BE2C (cell line): ENCODE measurements around the gene UQCRH.
"Not testable (repeated sequence)": the region's sequence is repeated elsewhere in the genome, so short reads cannot be mapped to it uniquely, and the experiment has no call there.

Experiments used
- DNase-seq: peaks from one replicate; pipeline ENCODE4 v3.0.0-alpha.2; 2020
- H3K27me3 ChIP-seq: fragments of 250-450 bp; sonication (Bioruptor Pico); 2 replicates; pipeline ENCODE4 v1.5.1; 2020; ENCODE audit warnings: mild to moderate bottlenecking
- H3K36me3 ChIP-seq: fragments of 250-450 bp; sonication (Bioruptor Pico); 2 replicates; pipeline ENCODE4 v1.5.1; 2020; ENCODE audit warnings: mild to moderate bottlenecking
- H3K4me1 ChIP-seq: fragments of 250-450 bp; sonication (Bioruptor Pico); 2 replicates; pipeline ENCODE4 v1.5.1; 2020
- H3K4me3 ChIP-seq: 2 replicates; pipeline ENCODE4 v1.5.1; 2011; ENCODE audit warnings: low read depth, low read length
- H3K9me3 ChIP-seq: fragments of 250-450 bp; sonication (Bioruptor Pico); 2 replicates; pipeline ENCODE4 v1.5.1; 2020
- TF ChIP-seq, protein P1 (sequence below): IDR thresholded peaks from 2 replicates; pipeline ENCODE4 v1.5.1; 2012; ENCODE audit warnings: mild to moderate bottlenecking, low read depth, low read length

UQCRH gene

DNA sequence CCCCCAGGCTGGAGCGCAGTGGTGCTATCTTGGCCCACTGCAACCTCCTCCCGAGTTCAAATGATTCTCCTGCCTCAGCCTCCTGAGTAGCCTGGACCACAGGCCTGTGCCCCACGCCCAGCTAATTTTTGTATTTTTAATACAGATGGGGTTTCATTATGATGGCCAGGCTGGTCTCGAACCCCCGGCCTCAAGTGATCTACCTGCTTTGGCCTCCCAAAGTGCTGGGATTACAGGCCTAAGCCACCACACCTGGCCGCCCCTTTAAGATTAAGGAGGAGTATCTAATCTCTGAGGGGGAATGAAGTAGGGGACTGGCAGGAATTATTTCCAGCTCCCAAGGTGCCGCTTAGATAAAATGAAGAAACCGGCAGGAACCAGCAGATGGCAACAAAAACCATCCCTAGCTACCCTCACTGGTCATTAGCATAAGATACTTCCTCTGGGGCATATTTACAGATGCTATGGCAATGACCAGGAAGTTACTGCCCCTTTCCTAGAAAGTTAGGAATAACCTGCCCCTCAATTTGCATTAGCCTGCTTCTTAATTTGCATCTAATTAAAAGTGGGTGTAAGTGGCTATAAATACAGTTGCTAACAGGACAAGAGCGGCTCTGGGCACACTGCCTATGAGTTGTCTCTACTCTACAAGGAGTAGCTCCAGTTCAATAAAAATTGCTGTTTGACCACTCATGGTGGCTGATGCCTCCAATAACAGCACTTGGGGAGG is 30.0 kb downstream of the UQCRH start:
- Histone ChIP-seq H3K36me3 (no peaks in the 10 kb centered on the region), H3K4me1 (no peaks in the 10 kb centered on the region), H3K27me3 (no peaks in the 10 kb centered on the region), H3K9me3 (no peaks in the 10 kb centered on the region), H3K4me3 (no peak overlapping the region)
- DNase-seq, result no peak
- TF ChIP-seq, protein P1, sequence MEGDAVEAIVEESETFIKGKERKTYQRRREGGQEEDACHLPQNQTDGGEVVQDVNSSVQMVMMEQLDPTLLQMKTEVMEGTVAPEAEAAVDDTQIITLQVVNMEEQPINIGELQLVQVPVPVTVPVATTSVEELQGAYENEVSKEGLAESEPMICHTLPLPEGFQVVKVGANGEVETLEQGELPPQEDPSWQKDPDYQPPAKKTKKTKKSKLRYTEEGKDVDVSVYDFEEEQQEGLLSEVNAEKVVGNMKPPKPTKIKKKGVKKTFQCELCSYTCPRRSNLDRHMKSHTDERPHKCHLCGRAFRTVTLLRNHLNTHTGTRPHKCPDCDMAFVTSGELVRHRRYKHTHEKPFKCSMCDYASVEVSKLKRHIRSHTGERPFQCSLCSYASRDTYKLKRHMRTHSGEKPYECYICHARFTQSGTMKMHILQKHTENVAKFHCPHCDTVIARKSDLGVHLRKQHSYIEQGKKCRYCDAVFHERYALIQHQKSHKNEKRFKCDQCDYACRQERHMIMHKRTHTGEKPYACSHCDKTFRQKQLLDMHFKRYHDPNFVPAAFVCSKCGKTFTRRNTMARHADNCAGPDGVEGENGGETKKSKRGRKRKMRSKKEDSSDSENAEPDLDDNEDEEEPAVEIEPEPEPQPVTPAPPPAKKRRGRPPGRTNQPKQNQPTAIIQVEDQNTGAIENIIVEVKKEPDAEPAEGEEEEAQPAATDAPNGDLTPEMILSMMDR, result peak; percentile 43

DNA sequence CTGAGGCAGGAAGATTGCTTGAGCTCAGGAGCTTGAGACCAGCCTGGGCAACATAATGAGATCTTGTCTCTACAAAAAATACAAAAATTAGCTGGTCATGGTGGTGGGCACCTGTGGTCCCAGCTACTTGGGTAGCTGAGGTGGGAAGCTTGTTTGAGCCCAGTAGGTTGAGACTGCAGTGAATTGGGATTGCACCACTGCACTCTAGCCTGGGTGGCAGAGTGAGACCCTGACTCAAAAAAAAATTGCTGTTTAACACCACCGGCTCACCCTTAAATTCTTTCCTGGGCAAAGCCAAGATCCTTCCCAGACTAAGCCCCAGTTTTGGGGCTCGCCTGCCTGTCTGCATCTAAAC is 30.5 kb downstream of the UQCRH start:
- H3K9me3 ChIP-seq, result no peaks in the 10 kb centered on the region
- H3K36me3 ChIP-seq, result no peaks in the 10 kb centered on the region
- no peaks in the 10 kb centered on the region for H3K27me3 ChIP-seq
- no peak for DNase-seq
- H3K4me3 ChIP-seq, result no peak overlapping the region
- no peaks in the 10 kb centered on the region for H3K4me1 ChIP-seq
- TF ChIP-seq, protein P1, result no peak

DNA sequence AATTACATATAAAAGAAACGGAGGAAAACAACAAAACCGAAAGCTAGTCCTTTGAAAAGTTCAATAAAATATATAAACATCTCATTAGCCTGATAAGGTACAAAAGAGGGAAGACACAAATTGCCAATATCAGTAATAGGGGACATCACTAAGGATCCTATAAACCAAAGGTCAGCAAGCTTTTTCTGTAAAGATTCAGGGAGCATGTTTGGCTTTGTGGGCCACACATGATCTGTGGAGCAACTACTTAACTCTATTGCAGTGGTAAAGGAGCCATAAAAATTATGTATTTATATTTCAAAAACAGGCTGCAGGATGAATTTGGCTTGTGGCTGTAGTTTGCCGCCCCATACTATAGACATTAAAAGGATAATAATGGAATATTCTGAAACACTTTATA is 31.6 kb downstream of the UQCRH start:
- Histone ChIP-seq H3K4me1 (no peaks in the 10 kb centered on the region), H3K4me3 (no peak overlapping the region), H3K27me3 (no peaks in the 10 kb centered on the region), H3K9me3 (no peaks in the 10 kb centered on the region), H3K36me3 (no peaks in the 10 kb centered on the region)
- TF ChIP-seq, protein P1, result no peak
- no peak for DNase-seq

DNA sequence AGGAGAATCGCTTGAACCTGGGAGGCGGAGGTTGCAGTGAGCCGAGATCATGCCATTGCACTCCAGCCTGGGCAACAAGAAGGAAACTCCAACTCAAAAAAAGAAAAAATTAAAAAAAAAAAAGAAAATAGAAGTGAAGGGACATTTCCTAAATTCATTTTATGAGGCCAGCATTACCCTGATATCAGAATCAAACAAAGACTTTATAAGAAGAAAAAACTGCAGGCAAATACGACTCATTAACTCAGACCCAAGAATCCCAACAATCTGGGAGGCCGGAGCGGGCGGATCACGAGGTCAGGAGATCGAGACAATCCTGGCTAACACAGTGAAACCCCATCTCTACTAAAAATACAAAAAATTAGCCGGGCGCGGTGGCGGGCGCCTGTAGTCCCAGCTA is 33.9 kb downstream of the UQCRH start:
- H3K4me1 ChIP-seq, H3K4me3 ChIP-seq, H3K27me3 ChIP-seq, DNase-seq, H3K36me3 ChIP-seq, H3K9me3 ChIP-seq: not testable (repeated sequence)

DNA sequence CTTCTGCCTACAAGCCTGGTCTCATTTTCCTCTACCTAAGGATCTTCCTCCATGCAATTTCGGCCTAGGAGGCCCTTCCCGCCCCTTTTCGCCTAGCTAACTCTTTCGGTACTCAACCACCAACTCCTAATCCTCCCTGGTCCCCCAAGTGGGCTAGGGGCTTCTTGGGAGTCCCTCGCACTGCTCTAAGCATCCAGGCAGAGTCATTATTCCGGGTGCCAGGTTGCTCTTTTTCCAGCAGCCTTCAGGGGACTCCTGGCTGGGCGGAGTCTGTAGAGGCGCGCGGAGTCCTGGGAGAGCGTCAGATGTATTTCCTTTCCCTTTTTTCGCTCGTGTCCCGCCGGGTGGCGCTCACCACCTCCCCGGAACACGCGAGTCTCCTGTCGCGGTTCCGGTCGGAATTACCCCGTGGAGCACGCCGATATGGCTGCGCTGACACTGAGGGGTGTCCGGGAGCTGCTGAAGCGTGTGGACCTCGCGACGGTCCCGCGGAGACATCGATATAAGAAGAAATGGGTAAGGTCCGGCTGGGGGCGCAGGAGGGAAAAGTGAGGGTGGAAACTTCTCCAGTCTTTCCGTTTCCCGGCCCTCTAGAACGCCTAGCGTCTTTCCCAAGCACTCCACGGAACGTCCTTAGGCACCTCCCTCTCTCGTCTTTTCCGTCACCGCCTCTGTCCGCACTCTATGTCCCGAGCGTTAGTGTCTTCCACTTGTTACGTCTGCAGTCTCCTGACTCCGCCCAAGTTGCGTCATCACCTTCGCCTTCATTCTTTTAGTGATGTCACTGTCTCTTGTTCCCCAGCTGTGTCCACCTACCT is 37.1 kb downstream of the UQCRH start, which contains the start of gene NSUN4:
NSUN4 (plus strand) TSS at position 404 of the 818 bp plus-strand sequence; CDS start at position 424, 20 bp downstream.
- TF ChIP-seq, protein P1, result peak; percentile 51
- Histone ChIP-seq H3K9me3 (no peaks in the 10 kb centered on the region), H3K4me3 (peak within 1 kb of the TSS; percentile 80), H3K4me1 (no peaks in the 10 kb centered on the region), H3K36me3 (peaks cover 8% of the 10 kb centered on the region), H3K27me3 (no peaks in the 10 kb centered on the region)
- DNase-seq, result peak; percentile 82

DNA sequence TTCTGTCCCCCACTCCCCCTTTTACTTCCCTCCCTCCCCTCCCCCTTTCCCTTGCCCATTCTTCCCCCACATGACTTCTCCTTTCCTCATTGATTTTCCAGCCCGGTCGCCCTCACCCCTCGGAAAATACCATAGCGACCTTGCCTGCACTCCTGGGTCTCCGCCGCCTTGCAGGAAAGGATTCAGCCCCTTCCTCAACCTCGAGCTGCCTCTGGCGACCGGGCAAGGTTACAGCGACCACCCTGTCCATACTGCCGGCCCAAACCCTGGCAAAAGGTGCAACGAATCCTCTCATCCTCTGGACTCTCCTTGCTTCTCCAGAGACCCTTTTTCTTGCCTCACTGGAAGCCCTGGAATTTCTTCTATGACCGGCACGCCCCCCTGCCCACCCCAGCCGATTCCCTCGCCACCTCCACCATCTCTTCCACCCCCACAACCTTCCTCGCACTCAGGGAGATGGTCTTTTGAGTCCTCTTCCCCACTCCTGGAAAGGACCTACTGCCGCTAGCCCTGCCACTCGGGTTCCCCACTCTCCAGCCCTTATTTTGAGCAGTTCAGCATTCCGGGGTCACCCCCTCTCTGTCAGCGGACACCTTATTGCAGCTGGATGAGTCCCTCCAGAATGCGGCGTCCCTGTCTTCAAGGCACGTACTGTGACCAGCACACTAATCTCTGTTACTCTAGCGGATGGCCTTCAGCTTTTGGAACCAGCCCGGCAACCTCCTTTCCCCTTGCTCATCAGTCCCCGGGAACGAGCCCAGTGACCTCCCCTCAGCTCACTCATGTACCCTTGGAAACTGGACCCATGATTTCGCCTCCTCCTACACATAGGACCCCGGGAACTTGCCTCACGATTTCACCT is 38.0 kb downstream of the UQCRH start:
- Histone ChIP-seq H3K27me3 (no peaks in the 10 kb centered on the region), H3K9me3 (no peaks in the 10 kb centered on the region), H3K4me1 (no peaks in the 10 kb centered on the region), H3K4me3 (peak overlapping the region; percentile 80), H3K36me3 (peaks cover 8% of the 10 kb centered on the region)
- TF ChIP-seq, protein P1, result no peak
- no peak for DNase-seq
